Gastrocnemius medialis (tissue), 4 donors: Measurements from ENCODE around the gene INTS7. TPM values are rescaled to one million over a fixed set of nuclear protein-coding genes. Genes with fewer than 3 reads are reported as not detected.

ENCODE experiments used
- ATAC-seq, 2 donors: fragments of 150-250 bp; one replicate each; pipeline ENCODE4 v1.9.1; 2016
- DNase-seq, 2 donors: peaks; one replicate each; pipeline ENCODE4 v3.0.0-alpha.2; 2019
- H3K27ac ChIP-seq, 4 donors: fragments of 200-600 bp; sonication (generic); 1 replicate in 1 of 4; 2 replicates in 3 of 4; pipeline ENCODE4 v1.5.1; 2016 to 2018; ENCODE audit warnings: mild to moderate bottlenecking in 2 of 4, moderate library complexity in 1 of 4
- H3K27me3 ChIP-seq, 3 donors: fragments of 200-600 bp; sonication (generic) in 2 of 3; 1 replicate in 1 of 3; 2 replicates in 2 of 3; pipeline versions ENCODE4 v1.5.1 to v1.6.0; 2016 to 2019; ENCODE audit warnings: mild to moderate bottlenecking in 1 of 3, moderate library complexity in 1 of 3
- H3K36me3 ChIP-seq, 2 donors: fragments of 200-600 bp; sonication (generic) in 1 of 2; one replicate each; pipeline ENCODE4 v1.5.1; 2017 to 2018
- H3K4me1 ChIP-seq, 2 donors: fragments of 200-600 bp; sonication (generic) in 1 of 2; one replicate each; pipeline ENCODE4 v1.5.1; 2016 to 2017; ENCODE audit warnings: mild to moderate bottlenecking in 2 of 2
- H3K4me3 ChIP-seq, 4 donors: fragments of 200-600 bp; sonication (generic) in 3 of 4; 1 replicate in 1 of 4; 2 replicates in 3 of 4; pipeline ENCODE4 v1.5.1; 2016 to 2019; ENCODE audit warnings: mild to moderate bottlenecking in 2 of 4
- H3K9me3 ChIP-seq, 3 donors: fragments of 200-600 bp; sonication (generic) in 2 of 3; 1 replicate in 1 of 3; 2 replicates in 2 of 3; pipeline ENCODE4 v1.5.1; 2016 to 2019
- POLR2A ChIP-seq, 2 donors: fragments of 450-650 bp; IDR thresholded peaks; one replicate each; pipeline ENCODE4 v1.6.1; 2017; ENCODE audit warnings: antibody characterized with exemption in 2 of 2, mild to moderate bottlenecking in 2 of 2, moderate library complexity in 2 of 2
- in situ Hi-C, 4 donors: fragments of 200-750 bp; cut with MboI; loops; one replicate each; pipeline versions ENCODE4 v1.15.0 to v1.8.0; 2017; ENCODE audit warnings: low sequenced_read_pairs in 4 of 4
- intact Hi-C: fragments of 100-400 bp; cut with DNase I; formaldehyde crosslinking; loops from one replicate; pipeline ENCODE4 v1.15.1; 2023; ENCODE audit warnings: low total_unique reads
- total RNA-seq, 4 donors: library from RNA; depleted of rRNA; stranded (reverse); fragments of >200 nt; gene quantifications; one replicate each; pipeline versions ENCODE4 v1.1.0 to v1.2.3, GENCODE V29; 2016
- TF ChIP-seq, protein P1 (sequence below), 5 experiments: fragments of 450-650 bp in 3 of 5; fragments of 200-600 bp in 2 of 5; sonication (generic) in 2 of 5; IDR thresholded peaks in 4 of 5; conservative IDR thresholded peaks in 1 of 5; 1 replicate in 4 of 5; 2 replicates in 1 of 5; pipeline ENCODE4 v1.5.1; 2016 to 2019; ENCODE audit warnings: antibody characterized with exemption in 5 of 5, mild to moderate bottlenecking in 3 of 5, moderate library complexity in 3 of 5

INTS7 gene
- total RNA-seq, 4 donors from 2014 or later = 4.0 to 8.0 (median 6.6) TPM

DNA sequence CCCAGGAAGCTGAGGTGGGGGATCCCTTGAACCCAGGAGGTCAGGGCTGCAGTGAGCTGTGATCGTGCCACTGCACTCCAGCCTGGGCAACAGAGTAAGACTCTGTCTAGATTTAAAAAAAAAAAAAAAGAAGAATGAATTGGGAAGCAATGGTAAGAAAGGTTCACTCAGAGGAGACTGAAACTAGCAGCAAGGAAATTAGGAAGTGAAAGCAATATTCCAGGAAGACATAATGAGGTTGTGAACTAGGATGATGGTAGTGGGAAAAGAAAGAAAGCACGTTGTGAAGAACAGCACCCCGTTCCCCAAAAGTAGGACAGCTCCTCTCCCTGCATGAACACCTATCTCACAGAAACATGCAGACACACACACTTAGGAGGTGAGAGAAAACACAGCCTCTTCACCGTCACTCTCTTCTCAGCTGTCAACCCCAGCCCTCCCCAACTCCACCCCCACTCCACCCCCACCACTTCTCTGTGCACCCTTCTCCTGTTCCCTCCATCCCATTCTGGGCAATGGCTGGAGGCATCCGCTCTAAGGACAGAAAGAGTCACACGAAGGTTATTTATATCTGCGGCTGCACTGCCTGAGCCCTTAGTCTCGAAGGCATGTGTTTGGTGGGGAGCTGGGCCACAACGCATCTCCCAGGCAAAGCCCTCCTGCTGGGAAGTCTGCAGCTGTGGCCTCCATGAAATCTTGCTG is 103.0 kb downstream of the INTS7 start:
- TF ChIP-seq POLR2A (IDR thresholded peaks at IDR 0.05) = no peak
- TF ChIP-seq, protein P1, sequence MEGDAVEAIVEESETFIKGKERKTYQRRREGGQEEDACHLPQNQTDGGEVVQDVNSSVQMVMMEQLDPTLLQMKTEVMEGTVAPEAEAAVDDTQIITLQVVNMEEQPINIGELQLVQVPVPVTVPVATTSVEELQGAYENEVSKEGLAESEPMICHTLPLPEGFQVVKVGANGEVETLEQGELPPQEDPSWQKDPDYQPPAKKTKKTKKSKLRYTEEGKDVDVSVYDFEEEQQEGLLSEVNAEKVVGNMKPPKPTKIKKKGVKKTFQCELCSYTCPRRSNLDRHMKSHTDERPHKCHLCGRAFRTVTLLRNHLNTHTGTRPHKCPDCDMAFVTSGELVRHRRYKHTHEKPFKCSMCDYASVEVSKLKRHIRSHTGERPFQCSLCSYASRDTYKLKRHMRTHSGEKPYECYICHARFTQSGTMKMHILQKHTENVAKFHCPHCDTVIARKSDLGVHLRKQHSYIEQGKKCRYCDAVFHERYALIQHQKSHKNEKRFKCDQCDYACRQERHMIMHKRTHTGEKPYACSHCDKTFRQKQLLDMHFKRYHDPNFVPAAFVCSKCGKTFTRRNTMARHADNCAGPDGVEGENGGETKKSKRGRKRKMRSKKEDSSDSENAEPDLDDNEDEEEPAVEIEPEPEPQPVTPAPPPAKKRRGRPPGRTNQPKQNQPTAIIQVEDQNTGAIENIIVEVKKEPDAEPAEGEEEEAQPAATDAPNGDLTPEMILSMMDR (IDR thresholded peaks at IDR 0.05 in 4 of 5, conservative IDR thresholded peaks at IDR 0.05 in 1 of 5) = no peak
- Histone ChIP-seq H3K9me3 (no peaks in the 10 kb centered on the region), H3K4me1 (no peaks in the 10 kb centered on the region), H3K27ac (no peak overlapping the region), H3K27me3 (no peaks in the 10 kb centered on the region), H3K4me3 (no peak overlapping the region), H3K36me3 (no peaks in the 10 kb centered on the region)
- in situ Hi-C loops = no loop called here
- intact Hi-C loops = no loop called here
- no peak for DNase-seq
- no peak for ATAC-seq

DNA sequence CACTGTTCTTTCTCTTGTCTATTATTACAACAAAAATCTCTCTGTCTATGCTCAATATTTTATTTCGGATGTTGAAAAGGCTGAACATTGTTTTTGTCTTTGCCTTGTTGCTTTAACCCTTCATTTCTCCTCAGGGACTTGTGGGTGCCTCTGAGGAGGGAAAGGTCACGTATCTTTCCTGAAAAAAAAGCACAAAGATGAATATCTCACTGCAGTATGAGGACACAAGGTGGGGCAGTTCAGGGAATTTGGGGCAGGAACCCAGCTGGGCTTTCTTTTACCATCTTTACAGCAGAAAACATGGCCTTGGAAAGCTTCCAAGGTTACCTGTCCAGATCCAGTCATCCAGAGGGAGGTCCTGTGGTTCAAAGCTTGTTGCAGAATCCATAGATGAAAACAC is 105.7 kb downstream of the INTS7 start:
- no peaks in the 10 kb centered on the region for H3K4me1 ChIP-seq
- in situ Hi-C loops (no loop called here), intact Hi-C loops (no loop called here)
- no peaks in the 10 kb centered on the region for H3K9me3 ChIP-seq
- TF ChIP-seq, protein P1 (IDR thresholded peaks at IDR 0.05 in 4 of 5, conservative IDR thresholded peaks at IDR 0.05 in 1 of 5) = no peak
- TF ChIP-seq POLR2A (IDR thresholded peaks at IDR 0.05) = no peak
- no peak overlapping the region for H3K27ac ChIP-seq
- ATAC-seq (no peak), DNase-seq (no peak)
- no peak overlapping the region for H3K4me3 ChIP-seq
- no peaks in the 10 kb centered on the region for H3K27me3 ChIP-seq
- no peaks in the 10 kb centered on the region for H3K36me3 ChIP-seq

DNA sequence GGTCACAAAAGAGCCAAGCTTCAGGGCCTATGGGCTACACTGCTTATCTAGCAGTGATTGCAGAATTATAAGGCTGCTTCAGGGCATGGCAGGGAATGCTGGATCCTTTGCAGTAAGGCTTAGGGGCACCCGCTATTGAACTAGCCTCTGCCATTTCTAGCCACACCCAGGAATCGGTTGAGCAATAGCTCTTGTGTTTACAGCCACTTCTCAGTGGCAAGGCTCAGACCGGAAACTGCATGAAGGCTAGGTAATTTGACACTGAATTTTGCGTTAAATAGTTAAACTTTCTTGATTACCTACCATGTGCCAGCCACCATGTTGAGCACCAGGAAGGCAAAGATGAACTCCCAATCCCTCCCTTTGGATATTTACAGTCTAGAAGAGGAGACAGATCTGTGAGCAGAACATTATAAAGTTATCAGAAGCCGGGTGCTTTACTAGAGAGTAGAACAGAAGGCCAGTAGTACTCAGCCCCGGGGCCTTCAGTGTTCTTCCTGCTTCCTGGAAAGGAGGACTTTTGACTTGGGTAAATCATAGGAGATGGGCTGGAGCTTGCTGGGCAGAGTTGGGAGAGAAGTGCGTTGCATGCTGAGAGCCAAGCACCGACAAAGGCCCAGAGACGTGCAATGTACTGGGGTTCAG is 106.2 kb downstream of the INTS7 start:
- no peaks in the 10 kb centered on the region for H3K27me3 ChIP-seq
- H3K4me1 ChIP-seq = no peaks in the 10 kb centered on the region
- no peaks in the 10 kb centered on the region for H3K36me3 ChIP-seq
- ATAC-seq = peak in 1 of 2 donors; percentile 27
- no peak overlapping the region for H3K4me3 ChIP-seq
- intact Hi-C loops = no loop called here
- TF ChIP-seq, protein P1 (IDR thresholded peaks at IDR 0.05 in 4 of 5, conservative IDR thresholded peaks at IDR 0.05 in 1 of 5) = no peak
- TF ChIP-seq POLR2A (IDR thresholded peaks at IDR 0.05) = no peak
- in situ Hi-C loops = no loop called here
- no peak overlapping the region for H3K27ac ChIP-seq
- DNase-seq = no peak
- no peaks in the 10 kb centered on the region for H3K9me3 ChIP-seq

DNA sequence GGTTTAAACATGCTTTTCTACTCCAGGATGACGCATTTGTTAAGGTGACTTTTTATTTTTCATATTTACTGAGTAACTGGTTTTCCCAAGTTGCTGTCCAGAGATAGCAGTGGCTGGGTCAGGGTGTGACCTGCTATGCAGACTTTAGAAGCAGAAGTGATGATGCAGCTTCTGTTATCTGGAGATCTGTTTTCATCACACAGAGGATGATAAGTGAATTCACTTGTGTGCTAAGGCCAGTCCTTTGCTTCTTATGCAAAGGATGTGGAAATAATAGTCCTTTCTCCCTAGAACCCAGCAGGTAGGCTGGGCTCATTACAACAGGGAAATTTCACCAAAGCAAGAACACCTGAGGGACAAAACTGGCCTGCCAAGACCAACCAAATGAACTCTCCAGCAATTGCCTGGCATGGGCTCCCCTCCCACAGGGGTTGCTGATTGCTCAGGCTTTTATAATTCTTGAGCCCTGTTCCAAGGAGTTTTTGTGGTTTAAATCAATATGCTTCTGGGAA is 107.0 kb downstream of the INTS7 start:
- intact Hi-C loops = no loop called here

More for the DNA sequence above, 107.0 kb downstream of the INTS7 start:
- TF ChIP-seq, protein P1 (IDR thresholded peaks at IDR 0.05 in 4 of 5, conservative IDR thresholded peaks at IDR 0.05 in 1 of 5) = no peak
- no peak for TF ChIP-seq POLR2A (IDR thresholded peaks at IDR 0.05)
- Histone ChIP-seq H3K4me1 (no peaks in the 10 kb centered on the region), H3K36me3 (no peaks in the 10 kb centered on the region), H3K9me3 (no peaks in the 10 kb centered on the region), H3K27me3 (no peaks in the 10 kb centered on the region), H3K4me3 (no peak overlapping the region), H3K27ac (no peak overlapping the region)
- ATAC-seq = no peak
- in situ Hi-C loops = no loop called here
- DNase-seq = no peak
